Endothelial cell (in vitro differentiated cells): Measurements from ENCODE around the gene POLR3A. TPM values are rescaled to one million over a fixed set of nuclear protein-coding genes. Genes with fewer than 3 reads are reported as not detected.

ENCODE experiments used
- DNase-seq: peaks from one replicate; pipeline ENCODE4 v3.0.0; 2021; ENCODE audit warnings: low spot score
- H3K27ac Mint-ChIP-seq: one replicate; pipeline ENCODE4 v1.8.0; 2021; ENCODE audit warnings: mixed read lengths, inconsistent platforms; ENCODE audit not compliant: unreplicated experiment
- H3K27me3 Mint-ChIP-seq: one replicate; pipeline ENCODE4 v1.8.0; 2021; ENCODE audit warnings: mild to moderate bottlenecking, moderate library complexity, mixed read lengths, inconsistent platforms; ENCODE audit not compliant: unreplicated experiment
- H3K36me3 Mint-ChIP-seq: one replicate; pipeline ENCODE4 v1.8.0; 2021; ENCODE audit warnings: mild to moderate bottlenecking, low read depth, mixed read lengths, inconsistent platforms; ENCODE audit not compliant: unreplicated experiment
- H3K4me1 Mint-ChIP-seq: one replicate; pipeline ENCODE4 v1.8.0; 2021; ENCODE audit warnings: mild to moderate bottlenecking, mixed read lengths, inconsistent platforms; ENCODE audit not compliant: unreplicated experiment
- H3K4me3 Mint-ChIP-seq: one replicate; pipeline ENCODE4 v1.8.0; 2021; ENCODE audit warnings: mild to moderate bottlenecking, mixed read lengths, inconsistent platforms; ENCODE audit not compliant: unreplicated experiment
- H3K9me3 Mint-ChIP-seq: one replicate; pipeline ENCODE4 v1.8.0; 2021; ENCODE audit warnings: mixed read lengths, inconsistent platforms; ENCODE audit not compliant: unreplicated experiment
- total RNA-seq: library from RNA; stranded (reverse); fragmentation: NEBNext Ultra II Directional; extraction: Animal tissue kit (Norgen Biotek cat#: 25700); gene quantifications from one replicate; pipeline ENCODE4 v1.2.1, GENCODE V29; 2021; ENCODE audit not compliant: unreplicated experiment
- TF ChIP-seq, protein P1 (sequence below): fragments of 200-600 bp; sonication (generic); IDR thresholded peaks from one replicate; pipeline ENCODE4 v1.5.0; 2021; ENCODE audit warnings: antibody characterized with exemption; ENCODE audit not compliant: unreplicated experiment

The POLR3A gene
- total RNA-seq, 1 donor from 2014 or later = 18.4 TPM

GRCh38 chr10:78023741-78024140 is 5.6 kb downstream of the POLR3A start:
- no peak for DNase-seq
- Mint-ChIP-seq H3K27ac (no peak overlapping the region), H3K9me3 (no peaks in the 10 kb centered on the region), H3K27me3 (no peaks in the 10 kb centered on the region), H3K4me1 (peaks cover 9% of the 10 kb centered on the region), H3K4me3 (no peak overlapping the region), H3K36me3 (peaks cover 51% of the 10 kb centered on the region)
- TF ChIP-seq, protein P1, sequence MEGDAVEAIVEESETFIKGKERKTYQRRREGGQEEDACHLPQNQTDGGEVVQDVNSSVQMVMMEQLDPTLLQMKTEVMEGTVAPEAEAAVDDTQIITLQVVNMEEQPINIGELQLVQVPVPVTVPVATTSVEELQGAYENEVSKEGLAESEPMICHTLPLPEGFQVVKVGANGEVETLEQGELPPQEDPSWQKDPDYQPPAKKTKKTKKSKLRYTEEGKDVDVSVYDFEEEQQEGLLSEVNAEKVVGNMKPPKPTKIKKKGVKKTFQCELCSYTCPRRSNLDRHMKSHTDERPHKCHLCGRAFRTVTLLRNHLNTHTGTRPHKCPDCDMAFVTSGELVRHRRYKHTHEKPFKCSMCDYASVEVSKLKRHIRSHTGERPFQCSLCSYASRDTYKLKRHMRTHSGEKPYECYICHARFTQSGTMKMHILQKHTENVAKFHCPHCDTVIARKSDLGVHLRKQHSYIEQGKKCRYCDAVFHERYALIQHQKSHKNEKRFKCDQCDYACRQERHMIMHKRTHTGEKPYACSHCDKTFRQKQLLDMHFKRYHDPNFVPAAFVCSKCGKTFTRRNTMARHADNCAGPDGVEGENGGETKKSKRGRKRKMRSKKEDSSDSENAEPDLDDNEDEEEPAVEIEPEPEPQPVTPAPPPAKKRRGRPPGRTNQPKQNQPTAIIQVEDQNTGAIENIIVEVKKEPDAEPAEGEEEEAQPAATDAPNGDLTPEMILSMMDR = no peak

DNA sequence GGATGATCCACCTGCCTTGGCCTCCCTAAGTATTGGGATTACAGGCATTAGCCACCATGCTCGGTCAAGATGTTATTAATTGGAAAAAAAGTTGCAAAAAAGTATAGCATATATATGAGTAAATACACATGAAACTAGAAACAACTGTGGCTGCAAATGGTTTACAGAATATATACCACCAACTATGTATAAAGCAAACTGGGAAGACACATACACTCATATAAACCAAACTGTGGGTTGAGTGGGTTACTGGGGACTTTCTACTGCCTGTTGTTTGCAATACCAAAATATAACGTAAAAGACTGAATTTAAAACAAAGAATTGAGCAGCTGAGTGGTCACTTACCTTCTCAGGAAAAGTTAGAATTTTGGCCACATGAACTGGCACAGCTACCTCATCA is 8.1 kb downstream of the POLR3A start:
- Mint-ChIP-seq H3K27me3 (no peaks in the 10 kb centered on the region), H3K36me3 (peaks cover 49% of the 10 kb centered on the region), H3K9me3 (no peaks in the 10 kb centered on the region), H3K4me3 (no peak overlapping the region), H3K27ac (no peak overlapping the region), H3K4me1 (no peaks in the 10 kb centered on the region)
- TF ChIP-seq, protein P1 = no peak
- no peak for DNase-seq

DNA sequence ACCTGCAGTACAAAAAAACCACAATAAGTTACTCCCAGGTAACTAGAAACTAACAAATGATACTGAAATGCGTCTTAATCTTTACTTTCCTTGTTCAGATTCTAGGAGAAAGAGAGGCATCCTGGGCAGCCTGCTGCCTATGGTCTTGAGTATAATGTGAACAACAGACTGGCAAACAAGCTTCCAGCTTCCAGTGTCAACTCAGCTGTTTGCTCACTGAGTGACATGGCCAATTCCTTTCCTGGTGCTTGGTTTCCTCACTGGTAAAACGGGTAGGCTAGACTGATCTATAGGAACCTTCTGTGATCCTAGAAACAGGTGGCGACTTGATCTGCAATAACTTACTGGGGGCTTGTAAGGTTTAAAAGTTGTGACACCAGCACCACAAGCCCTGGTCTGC is 10.1 kb downstream of the POLR3A start:
- Mint-ChIP-seq H3K4me1 (no peaks in the 10 kb centered on the region), H3K9me3 (no peaks in the 10 kb centered on the region), H3K27ac (no peak overlapping the region), H3K27me3 (no peaks in the 10 kb centered on the region), H3K4me3 (no peak overlapping the region), H3K36me3 (peaks cover 39% of the 10 kb centered on the region)
- no peak for DNase-seq
- TF ChIP-seq, protein P1 = no peak

- Mint-ChIP-seq H3K27me3 (no peaks in the 10 kb centered on the region), H3K27ac (no peak overlapping the region), H3K4me1 (no peaks in the 10 kb centered on the region), H3K36me3 (peaks cover 40% of the 10 kb centered on the region), H3K4me3 (no peak overlapping the region), H3K9me3 (no peaks in the 10 kb centered on the region)
- no peak for DNase-seq
- TF ChIP-seq, protein P1 = no peak
Measured at GRCh38 chr10:78017856-78018255, 11.5 kb downstream of the POLR3A start.

GRCh38 chr10:78015546-78015945 is 13.8 kb downstream of the POLR3A start:
- DNase-seq = no peak
- Mint-ChIP-seq H3K27me3 (no peaks in the 10 kb centered on the region), H3K9me3 (no peaks in the 10 kb centered on the region), H3K36me3 (peaks cover 27% of the 10 kb centered on the region), H3K4me3 (no peak overlapping the region), H3K27ac (no peak overlapping the region), H3K4me1 (no peaks in the 10 kb centered on the region)
- TF ChIP-seq, protein P1 = no peak
